Fibroblast of skin of abdomen (primary cell): ENCODE data around the gene WNK1.
"Not testable (repeated sequence)": the region's sequence is repeated elsewhere in the genome, so short reads cannot be mapped to it uniquely, and the experiment has no call there.

Experiments
- DNase-seq: peaks from one replicate; pipeline ENCODE4 v3.0.0-alpha.2; 2013

WNK1 gene

DNA sequence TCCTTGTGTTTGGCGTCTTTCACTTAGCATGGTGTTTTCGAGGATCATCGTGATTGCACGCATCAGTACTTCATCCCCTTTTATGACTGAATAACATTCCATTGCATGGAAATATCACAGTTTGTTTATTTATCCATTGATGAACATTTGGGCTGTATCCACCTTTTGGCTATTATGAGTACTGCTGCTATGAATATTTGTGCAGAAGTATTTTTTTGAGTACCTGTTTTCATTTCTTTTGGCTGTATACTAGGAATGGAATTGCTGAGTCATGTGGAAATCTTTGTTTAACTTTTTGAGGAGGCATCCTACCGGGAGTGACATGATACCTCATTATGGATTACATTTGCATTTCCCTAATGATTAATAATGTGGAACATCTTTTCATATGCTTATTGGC, 66.4 kb downstream of the WNK1 start:
- DNase-seq = no peak

DNA sequence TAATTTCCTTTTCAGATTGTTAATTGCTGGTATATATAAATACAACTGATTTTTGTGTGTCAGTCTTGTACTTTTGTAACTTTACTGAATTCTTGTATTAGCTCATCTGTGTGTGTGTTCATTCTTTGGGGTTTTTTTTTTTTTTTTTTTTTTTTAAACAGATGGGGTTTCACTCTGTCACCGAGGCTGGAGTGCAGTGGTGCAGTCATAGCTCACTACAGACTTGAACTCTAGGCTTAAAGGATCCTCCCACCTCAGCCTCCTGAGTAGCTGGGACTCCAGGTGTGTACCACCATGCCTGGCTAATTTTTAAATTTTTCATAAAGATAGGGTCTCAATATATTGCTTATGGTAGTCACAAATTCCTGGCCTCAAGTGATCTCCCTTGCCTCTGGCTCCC, 68.0 kb downstream of the WNK1 start:
- no peak for DNase-seq

DNA sequence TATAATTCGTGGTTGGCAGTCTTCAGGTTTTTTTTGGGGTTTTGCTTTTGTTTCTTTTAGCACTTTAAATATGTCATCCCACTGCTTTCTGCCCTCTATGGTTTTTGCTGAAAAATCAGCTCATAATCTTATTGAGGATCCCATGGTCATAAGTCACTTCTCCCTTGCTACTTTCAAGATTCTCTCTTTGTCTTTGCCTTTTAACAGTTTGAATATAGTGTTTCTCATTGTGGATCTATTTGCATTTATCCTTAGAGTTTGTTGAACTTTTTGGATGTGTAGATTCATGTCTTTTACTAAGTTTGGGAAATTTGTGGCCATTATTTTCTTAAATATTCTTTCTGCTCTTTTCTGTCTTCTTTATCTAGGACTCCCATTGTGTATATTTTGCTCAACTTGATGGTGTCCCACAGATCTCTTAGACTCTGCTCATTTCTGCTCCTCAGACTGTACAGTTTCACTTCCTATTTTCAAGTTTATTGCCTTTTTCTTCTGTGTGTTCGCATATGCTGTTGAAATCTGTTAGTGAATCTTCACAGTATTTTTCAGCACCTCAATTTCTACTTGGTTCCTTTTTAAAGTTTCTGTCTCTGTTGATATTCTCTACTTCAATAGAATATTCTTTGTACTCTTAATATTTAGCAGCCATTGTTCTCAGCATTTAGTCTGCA, 70.8 kb downstream of the WNK1 start:
- DNase-seq = no peak

- DNase-seq = no peak
Measured at GRCh38 chr12:826331-826730, 74.0 kb downstream of the WNK1 start.

GRCh38 chr12:828726-829395, 76.5 kb downstream of the WNK1 start:
- DNase-seq = no peak

- no peak for DNase-seq
Measured at GRCh38 chr12:830111-830867, 77.9 kb downstream of the WNK1 start.

DNA sequence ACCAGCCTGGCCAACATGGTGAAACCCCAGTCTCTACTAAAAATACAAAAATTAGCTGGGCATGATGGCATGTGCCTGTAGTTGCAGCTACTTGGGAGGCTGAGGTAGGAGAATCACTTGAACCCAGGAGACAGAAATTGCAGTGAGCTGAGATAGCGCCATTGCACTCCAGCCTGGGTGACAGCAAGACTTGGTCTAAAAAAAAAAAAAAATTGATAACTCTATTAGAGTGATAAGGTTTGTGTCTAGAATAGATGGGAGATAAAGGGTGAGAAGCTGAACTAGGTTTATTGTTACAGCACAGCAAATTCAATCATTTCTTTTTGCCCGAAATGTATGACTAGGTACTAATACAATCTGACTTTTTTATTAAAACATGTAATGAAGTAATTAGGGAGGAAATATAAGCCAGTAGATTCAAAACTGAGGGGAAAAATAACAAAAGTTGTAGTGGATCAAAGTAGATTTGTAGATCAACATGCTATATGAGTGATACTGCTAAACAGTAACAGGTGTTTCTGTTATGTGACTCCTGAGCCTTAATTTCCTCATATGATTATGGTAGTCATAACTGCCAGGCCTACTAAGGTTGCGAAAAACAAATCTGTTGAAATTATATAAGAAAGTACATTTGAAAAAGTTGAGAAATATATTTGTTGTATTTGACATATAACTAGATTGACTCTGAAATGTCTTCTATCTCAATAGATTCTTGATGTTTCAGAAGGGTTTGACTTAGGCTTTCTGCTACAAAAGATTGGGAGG, 83.6 kb downstream of the WNK1 start:
- no peak for DNase-seq

GRCh38 chr12:836952-837351, 84.6 kb downstream of the WNK1 start:
- DNase-seq = no peak

DNA sequence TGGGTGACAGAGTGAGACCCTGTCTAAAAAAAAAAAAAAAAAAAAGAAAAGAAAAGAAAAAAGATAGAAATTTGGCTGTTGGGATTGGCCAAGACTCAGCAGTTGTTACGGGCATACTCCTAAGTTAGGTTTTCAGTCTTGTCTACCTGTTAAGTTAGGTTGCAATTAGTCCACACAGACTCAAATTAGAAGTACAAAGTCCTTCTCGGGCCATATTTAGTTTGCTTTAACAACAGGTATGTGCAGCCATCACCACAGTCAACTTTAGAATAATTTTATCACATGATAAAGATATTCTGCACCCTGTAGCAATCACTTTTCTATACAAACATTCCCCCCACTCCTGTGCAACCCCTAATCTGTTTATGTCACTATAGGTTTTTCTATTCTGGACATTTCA, 85.2 kb downstream of the WNK1 start:
- DNase-seq = no peak

DNA sequence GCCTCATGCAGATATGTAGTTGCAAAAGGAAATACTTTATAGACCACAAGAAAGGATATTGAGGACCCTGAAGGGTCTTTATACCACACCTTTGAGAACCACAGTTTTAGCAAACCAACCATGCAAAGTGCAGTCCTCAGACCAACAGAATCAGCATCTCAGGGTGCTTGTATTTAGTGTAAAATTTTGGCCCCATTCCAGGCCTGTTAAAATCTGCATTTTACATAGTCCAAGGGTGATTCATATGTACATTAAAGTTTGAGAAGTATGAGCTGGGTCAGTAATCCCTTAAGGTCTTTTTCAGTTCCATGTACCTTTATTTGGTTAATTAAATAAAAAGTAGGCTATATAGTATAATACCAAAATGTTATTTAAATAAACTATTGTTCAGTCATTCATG, 91.2 kb downstream of the WNK1 start:
- peak; percentile 80 for DNase-seq

DNA sequence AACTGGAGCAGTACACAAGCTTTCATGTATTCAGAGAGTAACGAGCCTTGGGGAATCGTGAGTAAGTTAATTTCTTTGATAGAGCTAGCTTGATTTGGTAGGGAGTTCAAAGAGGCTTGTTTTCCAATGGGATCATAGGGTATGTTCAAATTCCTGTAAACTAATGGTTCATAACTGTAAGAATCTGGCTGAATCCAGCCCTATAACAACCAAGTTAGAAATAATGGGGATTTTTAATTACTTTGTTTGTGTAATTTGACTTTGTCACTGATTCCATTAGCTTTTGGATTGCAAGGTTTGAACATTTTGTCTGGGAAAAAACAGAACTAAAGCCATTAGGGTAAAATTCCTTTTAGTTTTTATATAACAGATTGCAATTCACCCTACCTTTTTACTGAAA, 94.0 kb downstream of the WNK1 start:
- DNase-seq = no peak

GRCh38 chr12:848173-848865, 95.9 kb downstream of the WNK1 start:
- peak; percentile 6 for DNase-seq

DNA sequence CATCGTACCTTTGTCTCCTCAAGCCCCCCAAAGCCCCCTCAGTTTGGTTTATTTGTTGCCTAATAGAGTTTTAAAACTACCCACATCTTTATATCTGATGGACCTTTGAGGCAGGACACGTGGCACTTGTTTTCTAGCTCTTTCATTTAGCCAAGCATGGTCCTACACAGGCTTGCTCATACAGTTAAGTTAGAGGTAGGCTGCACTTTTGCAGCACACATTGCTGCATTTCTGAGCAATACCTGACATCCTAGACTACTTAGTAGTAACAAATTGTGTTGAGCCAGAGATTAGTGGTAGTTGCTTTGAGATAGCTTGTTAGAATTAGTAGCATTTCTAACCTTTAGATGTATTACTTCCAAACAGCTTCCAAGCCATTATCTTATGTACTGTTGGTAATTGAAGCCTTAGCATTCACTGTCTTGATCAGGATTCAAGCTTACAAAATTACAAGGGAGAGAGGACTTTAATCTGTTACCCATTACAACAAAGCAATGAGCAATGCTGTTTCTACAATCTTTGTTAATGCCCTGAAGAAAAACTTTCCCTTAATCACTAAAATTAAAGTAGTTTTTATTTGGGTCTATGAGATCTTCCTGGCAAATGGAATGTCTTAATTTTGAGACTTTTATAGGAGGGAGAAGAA, 96.6 kb downstream of the WNK1 start:
- no peak for DNase-seq

DNA sequence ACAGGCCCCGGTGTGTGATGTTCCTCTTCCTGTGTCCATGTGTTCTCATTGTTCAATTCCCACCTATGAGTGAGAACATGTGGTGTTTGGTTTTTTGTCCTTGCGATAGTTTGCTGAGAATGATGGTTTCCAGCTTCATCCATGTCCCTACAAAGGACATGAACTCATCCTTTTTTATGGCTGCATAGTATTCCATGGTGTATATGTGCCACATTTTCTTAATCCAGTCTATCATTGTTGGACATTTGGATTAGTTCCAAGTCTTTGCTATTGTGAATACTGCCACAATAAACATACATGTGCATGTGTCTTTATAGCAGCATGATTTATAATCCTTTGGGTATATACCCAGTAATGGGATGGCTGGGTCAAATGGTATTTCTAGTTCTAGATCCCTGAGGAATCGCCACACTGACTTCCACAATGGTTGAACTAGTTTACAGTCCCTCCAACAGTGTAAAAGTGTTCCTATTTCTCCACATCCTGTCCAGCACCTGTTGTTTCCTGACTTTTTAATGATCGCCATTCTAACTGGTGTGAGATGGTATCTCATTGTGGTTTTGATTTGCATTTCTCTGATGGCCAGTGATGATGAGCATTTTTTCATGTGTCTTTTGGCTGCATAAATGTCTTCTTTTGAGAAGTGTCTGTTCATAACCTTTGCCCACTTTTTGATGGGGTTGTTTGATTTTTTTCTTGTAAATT, 97.5 kb downstream of the WNK1 start:
- DNase-seq = not testable (repeated sequence)

- peak; percentile 62 for DNase-seq
Measured at GRCh38 chr12:851343-851742, 99.0 kb downstream of the WNK1 start.

DNA sequence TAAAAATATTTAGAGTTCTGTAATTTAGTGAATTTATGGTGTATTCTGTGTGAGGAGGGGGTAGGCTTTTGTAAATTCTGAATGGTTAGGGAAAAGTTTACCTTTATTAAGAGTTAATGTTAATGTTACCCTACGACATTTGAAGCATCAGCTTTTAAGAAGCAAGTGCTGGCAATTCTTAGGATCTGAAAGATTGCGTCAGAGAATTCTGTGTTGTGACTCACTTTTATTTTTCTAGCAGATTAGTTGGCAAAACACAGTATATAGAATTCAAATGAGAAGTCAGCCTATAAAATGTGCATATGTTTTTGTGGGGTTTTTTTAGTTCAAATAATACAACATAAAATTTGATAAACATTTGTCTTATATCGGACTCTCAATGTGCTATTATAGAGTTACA, 99.5 kb downstream of the WNK1 start:
- DNase-seq = peak; percentile 73

DNA sequence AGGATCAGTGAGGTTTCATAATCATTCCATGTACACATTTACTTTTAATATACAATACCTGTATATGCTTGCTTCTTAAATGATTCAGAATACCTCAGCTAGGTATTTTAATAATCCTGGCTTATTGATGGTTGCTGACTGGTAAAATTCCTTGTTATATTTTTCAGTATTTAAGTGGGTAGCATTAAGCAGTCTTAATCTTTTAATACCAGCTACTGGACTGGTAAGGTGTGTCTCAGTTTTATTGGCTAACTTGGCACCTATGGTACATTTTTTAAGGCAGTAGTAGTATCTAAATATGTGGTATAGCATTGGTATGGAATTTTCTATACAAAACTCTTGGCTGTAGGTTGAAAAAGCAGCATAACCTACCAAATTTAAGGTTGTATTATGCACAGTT, 100.5 kb downstream of the WNK1 start:
- no peak for DNase-seq

- DNase-seq = peak; percentile 50
Measured at GRCh38 chr12:857611-858010, 105.2 kb downstream of the WNK1 start.

- no peak for DNase-seq
Measured at GRCh38 chr12:862303-862911, 110.0 kb downstream of the WNK1 start.

GRCh38 chr12:863285-863684, 110.9 kb downstream of the WNK1 start:
- no peak for DNase-seq

GRCh38 chr12:865614-866013, 113.2 kb downstream of the WNK1 start:
- DNase-seq = no peak
